Measurements from ENCODE around the gene EXOSC5. TPM values are rescaled to one million over a fixed set of nuclear protein-coding genes. Genes with fewer than 3 reads are reported as not detected.
A peak's percentile ranks its signal among the peaks of the same experiment; 100 is the strongest.

Gene EXOSC5
- total and polyA plus RNA-seq, 2 of the 13 experiments (the other 11 are each of a cell fraction or from before 2014, with no cell fraction given) = 24.1 to 26.5 TPM

DNA sequence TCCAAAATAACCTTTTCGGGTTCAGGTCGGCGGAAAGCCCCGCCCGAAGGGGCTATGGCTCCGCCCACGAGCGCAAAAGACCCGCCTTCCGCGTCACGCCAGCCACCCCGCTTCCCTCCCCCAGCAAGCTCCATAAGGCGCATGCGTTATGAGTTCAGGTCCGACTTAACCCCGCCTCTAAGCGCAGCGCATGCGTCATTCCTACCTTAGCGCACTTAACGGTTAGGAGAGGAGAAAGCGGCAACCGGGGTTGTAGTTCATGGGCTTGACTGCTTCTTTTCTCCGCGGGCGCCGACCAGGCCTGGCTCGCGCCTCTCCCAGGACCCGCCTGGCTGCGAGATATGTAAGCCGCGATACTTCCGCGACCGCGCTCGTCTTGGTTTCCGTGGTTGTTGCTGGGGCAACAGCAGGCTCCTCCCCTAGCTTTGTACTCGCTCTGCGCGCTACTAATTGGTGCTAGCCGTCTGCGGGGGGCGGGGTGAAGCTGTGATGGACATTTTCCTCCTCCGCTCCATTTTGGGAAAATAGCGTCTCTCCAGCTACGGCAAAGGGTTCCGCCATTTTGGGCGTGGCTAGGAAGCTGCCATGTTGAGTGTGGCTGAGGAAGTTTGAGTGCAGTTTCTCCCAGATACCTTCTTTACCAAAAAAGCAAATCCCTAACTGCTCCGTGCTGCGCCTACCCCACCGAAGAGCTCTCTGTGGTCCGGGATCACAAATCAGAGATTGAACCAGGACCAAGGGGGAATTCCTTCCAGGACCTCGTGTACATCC lies 33.2 kb downstream of the EXOSC5 start, which contains the start of gene B9D2 (continued):
- TF ChIP-seq, protein P1, sequence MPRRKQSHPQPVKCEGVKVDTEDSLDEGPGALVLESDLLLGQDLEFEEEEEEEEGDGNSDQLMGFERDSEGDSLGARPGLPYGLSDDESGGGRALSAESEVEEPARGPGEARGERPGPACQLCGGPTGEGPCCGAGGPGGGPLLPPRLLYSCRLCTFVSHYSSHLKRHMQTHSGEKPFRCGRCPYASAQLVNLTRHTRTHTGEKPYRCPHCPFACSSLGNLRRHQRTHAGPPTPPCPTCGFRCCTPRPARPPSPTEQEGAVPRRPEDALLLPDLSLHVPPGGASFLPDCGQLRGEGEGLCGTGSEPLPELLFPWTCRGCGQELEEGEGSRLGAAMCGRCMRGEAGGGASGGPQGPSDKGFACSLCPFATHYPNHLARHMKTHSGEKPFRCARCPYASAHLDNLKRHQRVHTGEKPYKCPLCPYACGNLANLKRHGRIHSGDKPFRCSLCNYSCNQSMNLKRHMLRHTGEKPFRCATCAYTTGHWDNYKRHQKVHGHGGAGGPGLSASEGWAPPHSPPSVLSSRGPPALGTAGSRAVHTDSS (CRISPR knock-in tag; conservative IDR thresholded peaks at IDR 0.05) = no peak
- TF ChIP-seq, protein P2, sequence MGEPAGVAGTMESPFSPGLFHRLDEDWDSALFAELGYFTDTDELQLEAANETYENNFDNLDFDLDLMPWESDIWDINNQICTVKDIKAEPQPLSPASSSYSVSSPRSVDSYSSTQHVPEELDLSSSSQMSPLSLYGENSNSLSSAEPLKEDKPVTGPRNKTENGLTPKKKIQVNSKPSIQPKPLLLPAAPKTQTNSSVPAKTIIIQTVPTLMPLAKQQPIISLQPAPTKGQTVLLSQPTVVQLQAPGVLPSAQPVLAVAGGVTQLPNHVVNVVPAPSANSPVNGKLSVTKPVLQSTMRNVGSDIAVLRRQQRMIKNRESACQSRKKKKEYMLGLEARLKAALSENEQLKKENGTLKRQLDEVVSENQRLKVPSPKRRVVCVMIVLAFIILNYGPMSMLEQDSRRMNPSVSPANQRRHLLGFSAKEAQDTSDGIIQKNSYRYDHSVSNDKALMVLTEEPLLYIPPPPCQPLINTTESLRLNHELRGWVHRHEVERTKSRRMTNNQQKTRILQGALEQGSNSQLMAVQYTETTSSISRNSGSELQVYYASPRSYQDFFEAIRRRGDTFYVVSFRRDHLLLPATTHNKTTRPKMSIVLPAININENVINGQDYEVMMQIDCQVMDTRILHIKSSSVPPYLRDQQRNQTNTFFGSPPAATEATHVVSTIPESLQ (CRISPR knock-in tag; conservative IDR thresholded peaks at IDR 0.05) = peak; percentile 18; the same call in 1 of the 2 replicates
- peak; percentile 27; the same call in 1 of the 2 replicates for TF ChIP-seq MXD4 (CRISPR knock-in tag; IDR thresholded peaks at IDR 0.05)
- TF ChIP-seq SIX1 (CRISPR knock-in tag; IDR thresholded peaks at IDR 0.05; ENCODE audit: borderline replicate concordance) = no peak
- no peak for TF ChIP-seq ZNF333 (CRISPR knock-in tag; IDR thresholded peaks at IDR 0.05; ENCODE audit: borderline replicate concordance)
- peak; percentile 99 for TF ChIP-seq YY1 (IDR thresholded peaks at IDR 0.05; ENCODE audit: insufficient read depth, insufficient replicate concordance, low read depth, low read length)
- TF ChIP-seq TSC22D2 (CRISPR knock-in tag; IDR thresholded peaks at IDR 0.05; ENCODE audit: borderline replicate concordance) = peak; percentile 45; the same call in 1 of the 2 replicates
- peak; percentile 50; the same call in 1 of the 2 replicates for TF ChIP-seq KDM5B (CRISPR knock-in tag; IDR thresholded peaks at IDR 0.05; ENCODE audit: borderline replicate concordance)
- peak; percentile 61 for TF ChIP-seq SALL1 (CRISPR knock-in tag; IDR thresholded peaks at IDR 0.05)
- TF ChIP-seq ZNF558 (CRISPR knock-in tag; IDR thresholded peaks at IDR 0.05; ENCODE audit: borderline replicate concordance) = no peak
- 0 out of 2 replicates have a peak, but pooled peaks have one; percentile 48 for TF ChIP-seq ZMYM4 (CRISPR knock-in tag; IDR thresholded peaks at IDR 0.05)
- TF ChIP-seq ZNF768 (CRISPR knock-in tag; IDR thresholded peaks at IDR 0.05) = peak; percentile 23; the same call in 1 of the 2 replicates
- TF ChIP-seq ZSCAN22 (CRISPR knock-in tag; IDR thresholded peaks at IDR 0.05) = no peak
- TF ChIP-seq ZNF556 (CRISPR knock-in tag; IDR thresholded peaks at IDR 0.05; ENCODE audit: borderline replicate concordance) = no peak
- TF ChIP-seq FOXO1 (CRISPR knock-in tag; IDR thresholded peaks at IDR 0.05) = no peak
- TF ChIP-seq PHF21A (CRISPR knock-in tag; IDR thresholded peaks at IDR 0.05) = no peak
- no peak for TF ChIP-seq ZNF260 (CRISPR knock-in tag; IDR thresholded peaks at IDR 0.05; ENCODE audit: borderline replicate concordance, low read depth)
- TF ChIP-seq ASH2L (IDR thresholded peaks at IDR 0.05; ENCODE audit: insufficient read length, low read depth, low read length) = peak; percentile 77
- peak; percentile 92 for TF ChIP-seq SP2 (CRISPR knock-in tag; IDR thresholded peaks at IDR 0.05)
- TF ChIP-seq, protein P3, sequence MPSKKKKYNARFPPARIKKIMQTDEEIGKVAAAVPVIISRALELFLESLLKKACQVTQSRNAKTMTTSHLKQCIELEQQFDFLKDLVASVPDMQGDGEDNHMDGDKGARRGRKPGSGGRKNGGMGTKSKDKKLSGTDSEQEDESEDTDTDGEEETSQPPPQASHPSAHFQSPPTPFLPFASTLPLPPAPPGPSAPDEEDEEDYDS (CRISPR knock-in tag; IDR thresholded peaks at IDR 0.05) = peak; percentile 33
- TF ChIP-seq, protein P4, sequence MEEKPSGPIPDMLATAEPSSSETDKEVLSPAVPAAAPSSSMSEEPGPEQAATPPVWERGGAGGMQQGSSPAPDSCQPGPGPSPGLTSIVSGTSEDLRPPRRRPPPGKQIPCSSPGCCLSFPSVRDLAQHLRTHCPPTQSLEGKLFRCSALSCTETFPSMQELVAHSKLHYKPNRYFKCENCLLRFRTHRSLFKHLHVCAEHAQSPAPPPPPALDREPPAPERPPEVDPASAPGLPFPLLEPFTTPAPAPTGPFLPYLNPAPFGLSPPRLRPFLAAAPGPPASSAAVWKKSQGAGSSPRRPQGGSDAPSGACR (CRISPR knock-in tag; IDR thresholded peaks at IDR 0.05) = peak; percentile 37; the same call in 1 of the 2 replicates
- TF ChIP-seq MEIS2 (CRISPR knock-in tag; IDR thresholded peaks at IDR 0.05) = no peak
